Lower lobe of right lung (tissue), 2 donors: ENCODE results near the gene CDKAL1. TPM values are rescaled to one million over a fixed set of nuclear protein-coding genes. Genes with fewer than 3 reads are reported as not detected.

Experiments used
- ATAC-seq, 2 donors: fragments of 200-7000 bp; cut with Tn5 transposase; one replicate each; pipeline ENCODE4 v1.9.1; 2020 to 2022; ENCODE audit warnings: mild to moderate bottlenecking in 2 of 2, moderate library complexity in 2 of 2
- DNase-seq: peaks from one replicate; pipeline ENCODE4 v3.0.0-alpha.2; 2020
- H3K27ac ChIP-seq: fragments of 200-600 bp; one replicate; pipeline ENCODE4 v1.8.0; 2022
- H3K27me3 ChIP-seq: fragments of 200-600 bp; one replicate; pipeline ENCODE4 v1.8.0; 2022; ENCODE audit warnings: low read depth
- H3K36me3 ChIP-seq: fragments of 200-600 bp; one replicate; pipeline ENCODE4 v1.8.0; 2022; ENCODE audit warnings: mild to moderate bottlenecking
- H3K4me1 ChIP-seq: fragments of 200-600 bp; one replicate; pipeline ENCODE4 v1.8.0; 2022
- H3K4me3 ChIP-seq: fragments of 200-600 bp; one replicate; pipeline ENCODE4 v1.8.0; 2022; ENCODE audit warnings: mild to moderate bottlenecking
- H3K9me3 ChIP-seq: fragments of 200-600 bp; one replicate; pipeline ENCODE4 v1.8.0; 2022
- CTCF ChIP-seq: fragments of 200-600 bp; IDR thresholded peaks from one replicate; pipeline ENCODE4 v1.8.0; 2022; ENCODE audit warnings: antibody characterized with exemption, mild to moderate bottlenecking
- intact Hi-C: fragments of 100-400 bp; cut with DNase I; formaldehyde crosslinking; loops from one replicate; pipeline ENCODE4 v1.11.0; 2022
- total RNA-seq: library from RNA; stranded (reverse); fragmentation: NEBNext Ultra II Directional; extraction: Animal tissue kit (Norgen Biotek cat#: 25700); gene quantifications from one replicate; pipeline ENCODE4 v1.2.1, GENCODE V29; 2021
- donor health status: DM: no; HTN: yes; CAD: no; lungs with severe emphysema.

The CDKAL1 gene
- total RNA-seq, 1 donor from 2014 or later = 16.0 TPM

- H3K4me1 ChIP-seq = no peaks in the 10 kb centered on the region
- no peak for TF ChIP-seq CTCF
- H3K27ac ChIP-seq = no peak overlapping the region
- H3K4me3 ChIP-seq = no peak overlapping the region
- no peaks in the 10 kb centered on the region for H3K27me3 ChIP-seq
- DNase-seq (no peak), ATAC-seq (no peak)
- H3K36me3 ChIP-seq = no peaks in the 10 kb centered on the region
- no peaks in the 10 kb centered on the region for H3K9me3 ChIP-seq
- intact Hi-C loops = no loop called here
Measured at GRCh38 chr6:20620043-20620442, 85.8 kb downstream of the CDKAL1 start.

GRCh38 chr6:20623761-20624160 is 89.5 kb downstream of the CDKAL1 start:
- no peak for DNase-seq
- no peak for ATAC-seq
- H3K27ac ChIP-seq = no peak overlapping the region
- no peaks in the 10 kb centered on the region for H3K27me3 ChIP-seq
- H3K36me3 ChIP-seq = no peaks in the 10 kb centered on the region
- no peak for TF ChIP-seq CTCF
- H3K4me1 ChIP-seq = no peaks in the 10 kb centered on the region
- intact Hi-C loops = no loop called here
- no peaks in the 10 kb centered on the region for H3K9me3 ChIP-seq
- H3K4me3 ChIP-seq = no peak overlapping the region

DNA sequence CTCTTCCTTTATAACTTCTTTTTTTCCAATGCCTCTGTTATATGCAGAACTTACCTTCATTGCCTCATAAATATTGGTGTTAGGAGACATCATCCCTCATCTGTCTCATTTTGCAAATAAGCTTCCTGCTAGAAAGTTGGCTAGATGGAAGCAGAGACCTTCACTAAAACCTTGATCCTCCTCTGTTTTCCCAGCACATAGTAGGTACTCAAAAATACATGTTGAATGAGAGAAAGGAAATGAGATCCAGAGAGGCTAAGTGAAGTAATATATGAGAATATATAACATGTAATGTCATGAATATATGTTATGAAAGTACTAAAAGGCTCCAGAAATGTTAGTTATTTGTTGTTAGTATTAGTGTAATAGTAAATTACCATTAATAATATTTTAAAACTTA is 91.9 kb downstream of the CDKAL1 start:
- Histone ChIP-seq H3K4me3 (no peak overlapping the region), H3K36me3 (no peaks in the 10 kb centered on the region), H3K27me3 (no peaks in the 10 kb centered on the region), H3K4me1 (no peaks in the 10 kb centered on the region), H3K27ac (no peak overlapping the region), H3K9me3 (no peaks in the 10 kb centered on the region)
- no peak for ATAC-seq
- intact Hi-C loops = no loop called here
- TF ChIP-seq CTCF = no peak
- no peak for DNase-seq

DNA sequence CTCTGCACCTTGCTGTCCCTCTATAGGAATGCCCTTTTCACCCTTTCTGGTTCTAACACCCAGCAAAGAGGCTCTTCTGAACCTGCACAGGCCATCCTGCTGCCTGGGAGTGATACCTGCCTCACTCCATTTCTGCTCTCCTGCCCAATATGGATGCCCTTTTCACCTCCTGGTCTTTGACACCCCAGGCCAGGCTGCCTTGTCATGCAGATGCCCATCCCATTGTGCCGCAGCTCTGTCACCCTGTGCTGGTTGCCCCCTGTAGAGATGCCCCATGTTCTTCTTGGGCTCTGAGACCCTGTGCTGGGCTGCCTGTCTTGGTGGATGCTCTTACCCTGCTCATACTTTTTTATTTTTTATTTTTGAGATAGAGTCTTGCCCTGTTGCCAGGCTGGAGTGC is 95.3 kb downstream of the CDKAL1 start:
- H3K27me3 ChIP-seq = no peaks in the 10 kb centered on the region
- intact Hi-C loops = no loop called here
- H3K9me3 ChIP-seq = no peaks in the 10 kb centered on the region
- H3K27ac ChIP-seq = no peak overlapping the region
- H3K4me1 ChIP-seq = no peaks in the 10 kb centered on the region
- no peak for ATAC-seq
- TF ChIP-seq CTCF = no peak
- DNase-seq = no peak
- H3K4me3 ChIP-seq = no peak overlapping the region
- H3K36me3 ChIP-seq = no peaks in the 10 kb centered on the region

- Histone ChIP-seq H3K27ac (no peak overlapping the region), H3K9me3 (no peaks in the 10 kb centered on the region), H3K36me3 (no peaks in the 10 kb centered on the region), H3K4me1 (no peaks in the 10 kb centered on the region), H3K27me3 (no peaks in the 10 kb centered on the region), H3K4me3 (no peak overlapping the region)
- intact Hi-C loops = no loop called here
- no peak for TF ChIP-seq CTCF
- DNase-seq (no peak), ATAC-seq (no peak)
Measured at GRCh38 chr6:20630136-20630535, 95.9 kb downstream of the CDKAL1 start.
